Peyer's patch (tissue), 4 donors: ENCODE measurements around the gene HSPB8.

Source experiments
- POLR2A ChIP-seq, 2 donors: fragments of 450-650 bp; IDR thresholded peaks; one replicate each; pipeline ENCODE4 v1.5.1; 2017; ENCODE audit warnings: antibody characterized with exemption in 2 of 2, mild to moderate bottlenecking in 2 of 2, moderate library complexity in 2 of 2
- TF ChIP-seq, protein P1 (sequence below), 6 experiments: fragments of 450-650 bp in 4 of 6; fragments of 200-600 bp in 2 of 6; sonication (generic) in 1 of 6; IDR thresholded peaks; one replicate each; pipeline ENCODE4 v1.5.1; 2017 to 2019; ENCODE audit warnings: antibody characterized with exemption in 6 of 6, mild to moderate bottlenecking in 3 of 6, moderate library complexity in 1 of 6

DNA sequence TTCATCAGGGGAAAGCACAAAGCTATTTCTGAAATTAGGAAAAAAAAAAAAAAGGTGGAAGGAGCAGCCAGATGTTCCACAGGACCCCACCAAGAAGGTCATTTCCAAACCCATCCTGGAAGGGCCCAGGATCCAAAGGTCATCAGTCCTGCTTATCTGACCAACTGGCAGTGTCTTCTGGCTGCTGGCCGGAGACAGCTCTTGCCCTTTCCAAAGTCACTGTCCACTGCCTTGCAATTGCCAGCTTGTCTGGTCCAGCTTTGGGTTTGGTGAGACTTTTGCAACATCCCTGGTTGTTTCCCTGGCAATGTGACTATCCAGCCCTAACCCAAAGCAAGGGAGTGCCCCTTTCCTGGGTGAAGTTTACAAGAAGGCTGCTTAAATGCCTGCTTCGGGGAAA lies 18.9 kb upstream of the HSPB8 start:
- TF ChIP-seq, protein P1, sequence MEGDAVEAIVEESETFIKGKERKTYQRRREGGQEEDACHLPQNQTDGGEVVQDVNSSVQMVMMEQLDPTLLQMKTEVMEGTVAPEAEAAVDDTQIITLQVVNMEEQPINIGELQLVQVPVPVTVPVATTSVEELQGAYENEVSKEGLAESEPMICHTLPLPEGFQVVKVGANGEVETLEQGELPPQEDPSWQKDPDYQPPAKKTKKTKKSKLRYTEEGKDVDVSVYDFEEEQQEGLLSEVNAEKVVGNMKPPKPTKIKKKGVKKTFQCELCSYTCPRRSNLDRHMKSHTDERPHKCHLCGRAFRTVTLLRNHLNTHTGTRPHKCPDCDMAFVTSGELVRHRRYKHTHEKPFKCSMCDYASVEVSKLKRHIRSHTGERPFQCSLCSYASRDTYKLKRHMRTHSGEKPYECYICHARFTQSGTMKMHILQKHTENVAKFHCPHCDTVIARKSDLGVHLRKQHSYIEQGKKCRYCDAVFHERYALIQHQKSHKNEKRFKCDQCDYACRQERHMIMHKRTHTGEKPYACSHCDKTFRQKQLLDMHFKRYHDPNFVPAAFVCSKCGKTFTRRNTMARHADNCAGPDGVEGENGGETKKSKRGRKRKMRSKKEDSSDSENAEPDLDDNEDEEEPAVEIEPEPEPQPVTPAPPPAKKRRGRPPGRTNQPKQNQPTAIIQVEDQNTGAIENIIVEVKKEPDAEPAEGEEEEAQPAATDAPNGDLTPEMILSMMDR (IDR thresholded peaks at IDR 0.05), result no peak
- TF ChIP-seq POLR2A (IDR thresholded peaks at IDR 0.05), result no peak
